Uterus (tissue), 4 donors: ENCODE measurements around the gene RIPOR3. TPM values are rescaled to one million over a fixed set of nuclear protein-coding genes. Genes with fewer than 3 reads are reported as not detected.

Experiments
- DNase-seq, 2 donors: peaks; one replicate each; pipeline ENCODE4 v3.0.0-alpha.2; 2019 to 2020
- H3K27ac ChIP-seq, 2 donors: fragments of 200-600 bp; sonication (generic); 1 replicate in 1 of 2; 2 replicates in 1 of 2; pipeline ENCODE4 v1.5.1; 2016 to 2018
- H3K27me3 ChIP-seq, 2 donors: fragments of 200-600 bp; sonication (generic); one replicate each; pipeline ENCODE4 v1.5.1; 2018 to 2019; ENCODE audit warnings: control low read depth in 1 of 2
- H3K36me3 ChIP-seq, 2 donors: fragments of 200-600 bp; sonication (generic); one replicate each; pipeline ENCODE4 v1.5.1; 2019; ENCODE audit warnings: control low read depth in 1 of 2
- H3K4me1 ChIP-seq, 2 donors: fragments of 200-600 bp; sonication (generic); one replicate each; pipeline ENCODE4 v1.5.1; 2018 to 2019; ENCODE audit warnings: control low read depth in 1 of 2
- H3K4me3 ChIP-seq, 2 donors: fragments of 200-600 bp; sonication (generic); 1 replicate in 1 of 2; 2 replicates in 1 of 2; pipeline ENCODE4 v1.5.1; 2018 to 2019; ENCODE audit warnings: mild to moderate bottlenecking in 1 of 2
- H3K9me3 ChIP-seq, 2 donors: fragments of 200-600 bp; sonication (generic); one replicate each; pipeline ENCODE4 v1.5.1; 2019; ENCODE audit warnings: control low read depth in 1 of 2
- CTCF ChIP-seq, 4 experiments: fragments of 200-600 bp in 2 of 4; fragments of 450-650 bp in 2 of 4; sonication (generic) in 2 of 4; IDR thresholded peaks; one replicate each; pipeline ENCODE4 v1.5.1; 2016 to 2019; ENCODE audit warnings: antibody characterized with exemption in 4 of 4, mild to moderate bottlenecking in 2 of 4, moderate library complexity in 1 of 4
- POLR2A ChIP-seq, 2 donors: fragments of 450-650 bp; IDR thresholded peaks; one replicate each; pipeline ENCODE4 v1.6.1; 2016; ENCODE audit warnings: antibody characterized with exemption in 2 of 2, mild to moderate bottlenecking in 1 of 2, moderate library complexity in 1 of 2
- intact Hi-C: fragments of 100-400 bp; cut with DNase I; formaldehyde crosslinking; loops from one replicate; pipeline ENCODE4 v1.15.1; 2023; ENCODE audit warnings: low total_unique reads
- total RNA-seq, 4 donors: library from RNA; depleted of rRNA in 3 of 4; stranded (reverse); fragments of >200 nt in 3 of 4; gene quantifications; one replicate each; pipeline versions ENCODE4 v1.1.0 to v1.2.4, GENCODE V29; 2014 to 2023
- donor health status: DM: yes; HTN: yes; CAD: no.

The RIPOR3 gene
- total RNA-seq, 4 donors from 2014 or later, result 9.1 to 85.4 (median 17.8) TPM

DNA sequence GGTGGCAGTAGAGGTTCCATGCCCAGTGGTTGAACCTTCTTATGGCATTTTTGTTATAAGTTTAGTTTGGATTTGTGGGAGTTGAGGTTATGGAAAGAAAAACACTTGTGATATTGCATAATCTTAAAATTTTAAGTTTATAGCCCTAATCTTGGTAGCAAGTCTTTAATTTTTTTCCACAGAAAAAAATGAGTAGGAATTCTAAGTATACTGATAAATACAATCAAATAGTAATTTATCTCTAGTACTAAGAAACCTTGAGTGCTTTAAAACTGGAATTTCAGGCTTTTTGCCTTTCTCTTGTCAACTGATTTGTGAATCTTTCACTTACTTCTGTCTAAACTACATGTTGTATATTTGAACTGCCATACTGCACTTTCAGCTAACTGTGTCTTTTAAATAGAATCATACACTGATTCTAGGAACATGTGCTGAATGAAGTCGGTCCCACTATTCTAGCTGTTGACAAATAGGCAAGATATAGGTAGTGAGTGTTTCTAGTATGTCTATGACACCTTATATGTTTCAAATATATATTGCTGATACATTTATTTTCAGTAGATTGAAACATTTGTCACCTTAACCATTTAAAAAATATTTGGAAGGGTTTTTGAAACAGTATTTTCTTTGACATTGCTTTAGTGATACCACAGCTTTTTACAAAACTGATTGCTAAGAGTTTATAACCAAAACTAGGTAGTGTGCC, 42.5 kb upstream of the RIPOR3 start:
- Histone ChIP-seq H3K9me3 (no peaks in the 10 kb centered on the region), H3K4me3 (no peak overlapping the region), H3K36me3 (peaks cover 0 to 2% of the 10 kb centered on the region in 2 donors), H3K4me1 (no peaks in the 10 kb centered on the region), H3K27me3 (no peaks in the 10 kb centered on the region), H3K27ac (no peak overlapping the region)
- DNase-seq, result no peak
- intact Hi-C loops, result no loop called here
- TF ChIP-seq CTCF (IDR thresholded peaks at IDR 0.05) (no peak), POLR2A (IDR thresholded peaks at IDR 0.05) (no peak)

DNA sequence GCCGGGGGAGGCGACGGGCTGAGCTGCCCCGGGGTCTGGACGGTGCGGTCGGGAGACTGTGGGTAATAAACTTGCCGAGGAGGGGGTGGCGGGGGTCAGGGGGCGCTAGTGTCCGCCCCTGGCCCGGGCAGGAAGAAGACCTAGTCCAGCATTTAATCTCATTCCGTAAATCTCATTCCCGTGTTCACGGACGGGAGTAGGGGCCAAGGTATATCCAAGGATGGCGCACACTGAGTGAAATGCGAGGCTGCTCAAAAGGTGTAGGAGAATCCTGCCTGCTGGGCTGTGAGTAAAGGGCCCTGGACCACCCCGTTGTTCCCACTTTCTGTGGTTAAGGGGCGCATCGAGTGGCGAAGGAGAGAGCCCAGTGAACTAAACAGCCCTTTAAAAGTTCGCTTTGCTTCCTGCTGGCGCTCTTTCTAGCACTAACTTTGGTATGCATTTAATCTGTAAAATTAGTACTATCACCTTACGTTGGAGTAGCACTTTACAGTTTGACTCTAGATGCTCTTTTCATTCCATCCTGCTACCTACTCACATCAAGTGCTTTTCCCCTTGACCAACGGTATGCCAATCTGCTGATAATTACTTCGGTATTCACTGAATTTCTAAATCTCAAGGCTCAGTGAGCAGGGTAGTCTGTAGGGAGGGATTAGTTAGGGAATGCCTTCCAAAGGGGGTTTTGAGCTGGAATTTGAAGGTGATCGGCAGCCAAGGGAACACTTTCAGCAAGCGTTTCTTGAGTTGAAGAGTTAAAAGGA, 40.8 kb upstream of the RIPOR3 start:
- no peak for TF ChIP-seq POLR2A (IDR thresholded peaks at IDR 0.05)
- intact Hi-C loops, result no loop called here
- Histone ChIP-seq H3K27me3 (no peaks in the 10 kb centered on the region), H3K4me1 (no peaks in the 10 kb centered on the region), H3K36me3 (no peaks in the 10 kb centered on the region), H3K4me3 (peak overlapping the region; percentile 44 to 81), H3K9me3 (no peaks in the 10 kb centered on the region), H3K27ac (peak overlapping the region; percentile 78)
- no peak for DNase-seq

- DNase-seq, result peak; percentile 95 to 96
- intact Hi-C loops, result no loop called here
- Histone ChIP-seq H3K27me3 (no peaks in the 10 kb centered on the region), H3K4me1 (peaks cover 0 to under 1% of the 10 kb centered on the region in 2 donors), H3K36me3 (no peaks in the 10 kb centered on the region), H3K4me3 (peak within 1 kb of the TSS; percentile 44 to 81), H3K9me3 (no peaks in the 10 kb centered on the region), H3K27ac (peak within 1 kb of the TSS; percentile 78)
- TF ChIP-seq POLR2A (IDR thresholded peaks at IDR 0.05) (peak; percentile 2 to 74), CTCF (IDR thresholded peaks at IDR 0.05) (no peak)
Observed at GRCh38 chr20:50731055-50731929, 40.0 kb upstream of the RIPOR3 start, which contains the start of gene PARD6B. Gene PARD6B (plus strand): TSS chr20:50731580. CDS start chr20:50731787, 207 bp downstream.

DNA sequence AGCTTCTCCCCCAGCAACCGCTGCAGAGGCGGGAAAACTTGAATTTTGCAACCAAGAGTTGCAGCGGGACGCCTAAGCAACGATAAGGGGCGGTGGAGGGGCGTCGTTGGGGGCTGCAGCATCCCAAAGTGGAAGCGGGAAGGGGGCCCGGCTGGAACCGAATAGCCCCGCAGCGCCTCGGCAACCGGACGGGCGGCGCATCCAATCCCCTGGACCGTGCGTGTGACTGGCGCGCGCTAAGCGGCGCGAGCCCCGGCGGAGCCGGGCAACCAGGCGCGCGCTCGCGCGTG, 39.4 kb upstream of the RIPOR3 start:
- peaks cover 4 to 5% of the 10 kb centered on the region in 2 donors for H3K4me1 ChIP-seq

More for the DNA sequence above, 39.4 kb upstream of the RIPOR3 start:
- H3K4me3 ChIP-seq, result peak overlapping the region; percentile 44 to 81
- DNase-seq, result no peak
- intact Hi-C loops, result no loop called here
- no peaks in the 10 kb centered on the region for H3K36me3 ChIP-seq
- peak overlapping the region; percentile 78 for H3K27ac ChIP-seq
- H3K27me3 ChIP-seq, result no peaks in the 10 kb centered on the region
- H3K9me3 ChIP-seq, result no peaks in the 10 kb centered on the region
- TF ChIP-seq CTCF (IDR thresholded peaks at IDR 0.05) (peak in 1 of 4 experiments; percentile 13), POLR2A (IDR thresholded peaks at IDR 0.05) (peak in 1 of 2 donors; percentile 37)
